Measurements from ENCODE around the gene CPT1B. TPM values are rescaled to one million over a fixed set of nuclear protein-coding genes. Genes with fewer than 3 reads are reported as not detected.

The CPT1B gene
- total and polyA plus RNA-seq, 10 of the 15 experiments (the other 5 are each of a cell fraction or from before 2014, with no cell fraction given), result 3.5 to 54.0 (median 21.7) TPM

DNA sequence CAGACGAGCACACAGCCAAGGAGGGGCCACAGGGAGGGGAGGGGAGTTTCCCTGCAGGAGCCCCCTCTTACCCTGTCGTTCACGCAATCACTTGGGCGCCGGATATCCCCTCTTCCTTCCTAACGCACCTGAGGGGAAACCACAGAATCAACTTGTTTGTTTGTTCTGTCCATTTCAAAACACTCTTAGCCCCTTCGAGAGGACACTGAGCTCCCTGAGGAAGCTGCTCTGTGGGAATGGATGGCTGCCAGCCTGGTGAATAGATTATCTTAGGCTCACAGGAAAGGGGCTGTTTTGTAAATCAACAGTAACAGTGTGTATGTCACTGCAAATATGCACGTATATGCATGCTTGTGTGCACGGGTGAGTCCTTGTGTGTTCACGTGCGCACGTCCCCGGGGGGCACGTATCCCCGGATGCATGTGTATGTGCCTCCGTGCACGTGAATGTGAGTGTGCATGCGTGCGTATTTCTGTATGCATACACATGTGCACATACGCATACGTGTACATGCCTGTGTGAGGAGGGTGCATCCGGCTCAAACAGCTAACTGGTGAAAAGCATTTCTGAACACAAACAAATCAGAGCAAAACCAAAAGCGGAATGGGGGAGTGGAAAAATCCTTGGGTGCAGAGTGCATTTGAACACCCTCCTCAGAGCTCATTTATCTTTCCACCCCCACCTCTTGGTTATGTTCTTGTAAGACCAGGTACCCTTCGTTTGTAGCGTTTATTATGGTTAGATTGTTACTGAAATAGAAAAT, 42.5 kb upstream of the CPT1B start (continued):
- TF ChIP-seq WRNIP1 (IDR thresholded peaks at IDR 0.05; ENCODE audit: borderline replicate concordance, low read depth, low read length) (0 out of 2 replicates have a peak, but pooled peaks have one; percentile 62), CREM (IDR thresholded peaks at IDR 0.05; ENCODE audit: low read depth) (0 out of 2 replicates have a peak, but pooled peaks have one; percentile 76), PML (IDR thresholded peaks at IDR 0.05; ENCODE audit: low read length) (0 out of 2 replicates have a peak, but pooled peaks have one; percentile 45), MYC (IDR thresholded peaks at IDR 0.05; ENCODE audit: insufficient read depth, insufficient read length, insufficient replicate concordance, low read length, severe bottlenecking) (peak; percentile 71), TCF12 (IDR thresholded peaks at IDR 0.05; ENCODE audit: low read depth, low read length) (0 out of 2 replicates have a peak, but pooled peaks have one; percentile 7), IRF4 (IDR thresholded peaks at IDR 0.05; ENCODE audit: low read depth, low read length) (0 out of 2 replicates have a peak, but pooled peaks have one; percentile 30), SIN3A (IDR thresholded peaks at IDR 0.05; ENCODE audit: low read depth, low read length) (peak; percentile 33; the same call in 1 of the 2 replicates), BACH1 (IDR thresholded peaks at IDR 0.05; ENCODE audit: borderline replicate concordance) (0 out of 2 replicates have a peak, but pooled peaks have one; percentile 40), PAX8 (IDR thresholded peaks at IDR 0.05) (peak; percentile 99), CBX3 (IDR thresholded peaks at IDR 0.05; ENCODE audit: borderline replicate concordance, low read depth) (no peak), IKZF1 (conservative IDR thresholded peaks at IDR 0.05) (peak; percentile 56), ZZZ3 (IDR thresholded peaks at IDR 0.05; ENCODE audit: control insufficient read depth, insufficient read length, low read depth) (no peak), MXI1 (IDR thresholded peaks at IDR 0.05; ENCODE audit: low read depth, low read length) (peak; percentile 93), ATF7 (IDR thresholded peaks at IDR 0.05; ENCODE audit: low read depth) (peak; percentile 99; the same call in 1 of the 2 replicates), FOXK2 (IDR thresholded peaks at IDR 0.05) (0 out of 2 replicates have a peak, but pooled peaks have one; percentile 55), MEF2A (IDR thresholded peaks at IDR 0.05; ENCODE audit: insufficient read depth, low read depth, low read length) (0 out of 2 replicates have a peak, but pooled peaks have one; percentile 13), KAT2A (conservative IDR thresholded peaks at IDR 0.05; ENCODE audit: control insufficient read depth, low read depth, low read length) (no peak), GATAD2B (conservative IDR thresholded peaks at IDR 0.05; ENCODE audit: low read depth) (peak; percentile 62; the same call in 1 of the 2 replicates), BHLHE40 (IDR thresholded peaks at IDR 0.05; ENCODE audit: borderline replicate concordance in 1 of 2, low read depth in 2 of 2, low read length in 1 of 2) (peak; percentile 97 to 99), NFYA (IDR thresholded peaks at IDR 0.05; ENCODE audit: borderline replicate concordance, low read depth, low read length) (no peak), DPF2 (IDR thresholded peaks at IDR 0.05) (peak; percentile 28), CHD2 (IDR thresholded peaks at IDR 0.05; ENCODE audit: borderline replicate concordance, low read depth, low read length) (0 out of 2 replicates have a peak, but pooled peaks have one; percentile 37)
- TF ChIP-seq, protein P1, sequence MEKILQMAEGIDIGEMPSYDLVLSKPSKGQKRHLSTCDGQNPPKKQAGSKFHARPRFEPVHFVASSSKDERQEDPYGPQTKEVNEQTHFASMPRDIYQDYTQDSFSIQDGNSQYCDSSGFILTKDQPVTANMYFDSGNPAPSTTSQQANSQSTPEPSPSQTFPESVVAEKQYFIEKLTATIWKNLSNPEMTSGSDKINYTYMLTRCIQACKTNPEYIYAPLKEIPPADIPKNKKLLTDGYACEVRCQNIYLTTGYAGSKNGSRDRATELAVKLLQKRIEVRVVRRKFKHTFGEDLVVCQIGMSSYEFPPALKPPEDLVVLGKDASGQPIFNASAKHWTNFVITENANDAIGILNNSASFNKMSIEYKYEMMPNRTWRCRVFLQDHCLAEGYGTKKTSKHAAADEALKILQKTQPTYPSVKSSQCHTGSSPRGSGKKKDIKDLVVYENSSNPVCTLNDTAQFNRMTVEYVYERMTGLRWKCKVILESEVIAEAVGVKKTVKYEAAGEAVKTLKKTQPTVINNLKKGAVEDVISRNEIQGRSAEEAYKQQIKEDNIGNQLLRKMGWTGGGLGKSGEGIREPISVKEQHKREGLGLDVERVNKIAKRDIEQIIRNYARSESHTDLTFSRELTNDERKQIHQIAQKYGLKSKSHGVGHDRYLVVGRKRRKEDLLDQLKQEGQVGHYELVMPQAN (conservative IDR thresholded peaks at IDR 0.05), result peak; percentile 47
- TF ChIP-seq, protein P2, sequence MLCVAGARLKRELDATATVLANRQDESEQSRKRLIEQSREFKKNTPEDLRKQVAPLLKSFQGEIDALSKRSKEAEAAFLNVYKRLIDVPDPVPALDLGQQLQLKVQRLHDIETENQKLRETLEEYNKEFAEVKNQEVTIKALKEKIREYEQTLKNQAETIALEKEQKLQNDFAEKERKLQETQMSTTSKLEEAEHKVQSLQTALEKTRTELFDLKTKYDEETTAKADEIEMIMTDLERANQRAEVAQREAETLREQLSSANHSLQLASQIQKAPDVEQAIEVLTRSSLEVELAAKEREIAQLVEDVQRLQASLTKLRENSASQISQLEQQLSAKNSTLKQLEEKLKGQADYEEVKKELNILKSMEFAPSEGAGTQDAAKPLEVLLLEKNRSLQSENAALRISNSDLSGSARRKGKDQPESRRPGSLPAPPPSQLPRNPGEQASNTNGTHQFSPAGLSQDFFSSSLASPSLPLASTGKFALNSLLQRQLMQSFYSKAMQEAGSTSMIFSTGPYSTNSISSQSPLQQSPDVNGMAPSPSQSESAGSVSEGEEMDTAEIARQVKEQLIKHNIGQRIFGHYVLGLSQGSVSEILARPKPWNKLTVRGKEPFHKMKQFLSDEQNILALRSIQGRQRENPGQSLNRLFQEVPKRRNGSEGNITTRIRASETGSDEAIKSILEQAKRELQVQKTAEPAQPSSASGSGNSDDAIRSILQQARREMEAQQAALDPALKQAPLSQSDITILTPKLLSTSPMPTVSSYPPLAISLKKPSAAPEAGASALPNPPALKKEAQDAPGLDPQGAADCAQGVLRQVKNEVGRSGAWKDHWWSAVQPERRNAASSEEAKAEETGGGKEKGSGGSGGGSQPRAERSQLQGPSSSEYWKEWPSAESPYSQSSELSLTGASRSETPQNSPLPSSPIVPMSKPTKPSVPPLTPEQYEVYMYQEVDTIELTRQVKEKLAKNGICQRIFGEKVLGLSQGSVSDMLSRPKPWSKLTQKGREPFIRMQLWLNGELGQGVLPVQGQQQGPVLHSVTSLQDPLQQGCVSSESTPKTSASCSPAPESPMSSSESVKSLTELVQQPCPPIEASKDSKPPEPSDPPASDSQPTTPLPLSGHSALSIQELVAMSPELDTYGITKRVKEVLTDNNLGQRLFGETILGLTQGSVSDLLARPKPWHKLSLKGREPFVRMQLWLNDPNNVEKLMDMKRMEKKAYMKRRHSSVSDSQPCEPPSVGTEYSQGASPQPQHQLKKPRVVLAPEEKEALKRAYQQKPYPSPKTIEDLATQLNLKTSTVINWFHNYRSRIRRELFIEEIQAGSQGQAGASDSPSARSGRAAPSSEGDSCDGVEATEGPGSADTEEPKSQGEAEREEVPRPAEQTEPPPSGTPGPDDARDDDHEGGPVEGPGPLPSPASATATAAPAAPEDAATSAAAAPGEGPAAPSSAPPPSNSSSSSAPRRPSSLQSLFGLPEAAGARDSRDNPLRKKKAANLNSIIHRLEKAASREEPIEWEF (IDR thresholded peaks at IDR 0.05; ENCODE audit: insufficient replicate concordance, low read depth, low read length), result no peak
